ENCODE measurements around the gene SKAP2.

GRCh38 chr7:26691406-26691805 is 173.0 kb downstream of the SKAP2 start:
- TF ChIP-seq CTCF (IDR thresholded peaks at IDR 0.05; ENCODE audit: poor library complexity, severe bottlenecking) (no peak), RAD21 (conservative IDR thresholded peaks at IDR 0.05) (no peak), TAF1 (IDR thresholded peaks at IDR 0.05; ENCODE audit: low read depth) (no peak), POLR2AphosphoS5 (IDR thresholded peaks at IDR 0.05) (no peak), MXI1 (conservative IDR thresholded peaks at IDR 0.05; ENCODE audit: poor library complexity, severe bottlenecking) (no peak), REST (IDR thresholded peaks at IDR 0.05; ENCODE audit: borderline replicate concordance) (no peak)
